ENCODE measurements around the gene RNF114. TPM values are rescaled to one million over a fixed set of nuclear protein-coding genes. Genes with fewer than 3 reads are reported as not detected.
"Not testable (repeated sequence)": the region's sequence is repeated elsewhere in the genome, so short reads cannot be mapped to it uniquely, and the experiment has no call there.

RNF114 gene
- total and polyA plus RNA-seq, 5 donors = 42.8 to 50.0 (median 46.2) TPM

DNA sequence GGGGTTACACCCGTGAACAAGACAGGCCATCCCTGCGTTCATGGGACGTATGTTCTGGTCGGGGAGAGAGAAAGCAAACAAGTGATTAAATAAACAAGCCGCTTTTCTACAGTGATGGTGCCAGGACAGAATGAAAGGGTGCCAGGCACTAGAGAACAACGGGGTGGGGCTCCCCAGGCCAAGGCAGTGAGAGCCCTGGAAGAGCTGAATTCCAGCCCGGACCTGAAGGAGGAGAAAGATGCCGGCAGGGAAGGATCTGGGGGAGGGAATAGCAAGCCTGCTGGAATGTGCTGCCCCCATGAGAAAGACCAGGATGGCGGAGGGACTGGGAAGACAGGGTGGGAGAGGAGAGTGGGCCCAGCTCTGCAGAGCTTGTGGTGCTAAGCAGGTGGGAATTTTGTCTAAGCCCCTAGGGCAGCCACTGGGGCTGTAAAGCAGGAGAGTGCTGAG, 54.1 kb downstream of the RNF114 start:
- DNase-seq (peak in 2 of 3 donors; percentile 59 to 74), ATAC-seq (peak; percentile 26 to 27)
- intact Hi-C loops (cut with DNase I) = no loop called here
- no peaks in the 10 kb centered on the region for H3K27me3 ChIP-seq (ENCODE audit: control insufficient read depth, insufficient read depth)
- peaks cover 6% of the 10 kb centered on the region for H3K4me1 ChIP-seq (ENCODE audit: control insufficient read depth, insufficient read depth, low read length)
- no peaks in the 10 kb centered on the region for H3K9me3 ChIP-seq (ENCODE audit: control insufficient read depth, low read length)
- 50% methylated on average over 9 of the region's 9 CpGs for WGBS
- peak overlapping the region; percentile 50 for H3K27ac ChIP-seq (ENCODE audit: low read length)
- H3K4me3 ChIP-seq (ENCODE audit: low read length) = no peak overlapping the region

DNA sequence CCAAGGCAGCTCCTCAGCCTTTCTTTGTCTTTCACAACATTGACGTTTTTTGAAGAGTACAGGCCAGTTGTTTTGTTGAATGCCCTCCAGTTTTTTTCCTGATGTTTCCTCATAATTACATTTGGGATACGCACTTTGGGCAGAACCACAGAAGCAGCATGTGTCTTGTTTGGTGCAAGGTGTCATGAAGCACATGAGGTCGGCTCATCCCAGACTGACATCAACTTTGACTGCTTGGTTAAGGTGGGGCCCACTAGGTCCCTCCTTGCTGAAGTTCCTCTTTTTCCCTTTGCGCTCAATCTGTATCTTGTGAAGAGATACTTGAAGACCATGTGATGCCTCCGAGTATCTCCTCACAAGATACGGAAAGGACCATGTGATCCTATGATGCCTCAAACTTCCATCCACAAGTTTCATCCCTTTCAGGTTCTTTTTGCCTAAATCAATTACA, 57.1 kb downstream of the RNF114 start:
- H3K27ac ChIP-seq (ENCODE audit: low read length) = peak overlapping the region; percentile 13
- intact Hi-C loops (cut with DNase I) = no loop called here
- H3K27me3 ChIP-seq (ENCODE audit: control insufficient read depth, insufficient read depth) = no peaks in the 10 kb centered on the region
- H3K4me3 ChIP-seq (ENCODE audit: low read length) = no peak overlapping the region
- H3K4me1 ChIP-seq (ENCODE audit: control insufficient read depth, insufficient read depth, low read length) = peaks cover 3% of the 10 kb centered on the region
- no peak for ATAC-seq
- no peak for DNase-seq
- WGBS = 76% methylated on average over 6 of the region's 6 CpGs
- no peaks in the 10 kb centered on the region for H3K9me3 ChIP-seq (ENCODE audit: control insufficient read depth, low read length)

GRCh38 chr20:49995586-49995985, 59.4 kb downstream of the RNF114 start:
- H3K9me3 ChIP-seq (ENCODE audit: control insufficient read depth, low read length) = no peaks in the 10 kb centered on the region
- H3K27me3 ChIP-seq (ENCODE audit: control insufficient read depth, insufficient read depth) = no peaks in the 10 kb centered on the region
- intact Hi-C loops (cut with DNase I) = no loop called here
- WGBS = 97% methylated on average over 3 of the region's 3 CpGs
- no peak overlapping the region for H3K27ac ChIP-seq (ENCODE audit: low read length)
- DNase-seq (no peak), ATAC-seq (no peak)
- H3K4me1 ChIP-seq (ENCODE audit: control insufficient read depth, insufficient read depth, low read length) = peaks cover 3% of the 10 kb centered on the region
- H3K4me3 ChIP-seq (ENCODE audit: low read length) = no peak overlapping the region

GRCh38 chr20:49998478-49999188, 62.4 kb downstream of the RNF114 start:
- DNase-seq; H3K27ac ChIP-seq (ENCODE audit: low read length); ATAC-seq; H3K27me3 ChIP-seq (ENCODE audit: control insufficient read depth, insufficient read depth); H3K4me1 ChIP-seq (ENCODE audit: control insufficient read depth, insufficient read depth, low read length); H3K4me3 ChIP-seq (ENCODE audit: low read length); intact Hi-C loops (cut with DNase I); H3K9me3 ChIP-seq (ENCODE audit: control insufficient read depth, low read length): not testable (repeated sequence)
- WGBS = 93% methylated on average over 15 of the region's 15 CpGs

GRCh38 chr20:49999329-49999728, 63.1 kb downstream of the RNF114 start:
- no peaks in the 10 kb centered on the region for H3K4me1 ChIP-seq (ENCODE audit: control insufficient read depth, insufficient read depth, low read length)
- H3K4me3 ChIP-seq (ENCODE audit: low read length) = no peak overlapping the region
- no peak overlapping the region for H3K27ac ChIP-seq (ENCODE audit: low read length)
- no peaks in the 10 kb centered on the region for H3K27me3 ChIP-seq (ENCODE audit: control insufficient read depth, insufficient read depth)
- no peak for DNase-seq
- H3K9me3 ChIP-seq (ENCODE audit: control insufficient read depth, low read length) = no peaks in the 10 kb centered on the region
- no peak for ATAC-seq
- intact Hi-C loops (cut with DNase I) = no loop called here
- WGBS = 72% methylated on average over 7 of the region's 7 CpGs

GRCh38 chr20:50000548-50001222, 64.5 kb downstream of the RNF114 start:
- H3K4me3 ChIP-seq (ENCODE audit: low read length); H3K4me1 ChIP-seq (ENCODE audit: control insufficient read depth, insufficient read depth, low read length); H3K27ac ChIP-seq (ENCODE audit: low read length); intact Hi-C loops (cut with DNase I); H3K9me3 ChIP-seq (ENCODE audit: control insufficient read depth, low read length); H3K27me3 ChIP-seq (ENCODE audit: control insufficient read depth, insufficient read depth); ATAC-seq: not testable (repeated sequence)
- DNase-seq = peak in 1 of 3 donors; percentile 11
- 69% methylated on average over 14 of the region's 14 CpGs for WGBS

- DNase-seq = peak in 1 of 3 donors; percentile 13
- Histone ChIP-seq H3K4me3 (ENCODE audit: low read length) (no peak overlapping the region), H3K4me1 (ENCODE audit: control insufficient read depth, insufficient read depth, low read length) (no peaks in the 10 kb centered on the region), H3K27ac (ENCODE audit: low read length) (no peak overlapping the region), H3K27me3 (ENCODE audit: control insufficient read depth, insufficient read depth) (no peaks in the 10 kb centered on the region), H3K9me3 (ENCODE audit: control insufficient read depth, low read length) (no peaks in the 10 kb centered on the region)
- intact Hi-C loops (cut with DNase I) = no loop called here
- ATAC-seq = no peak
- WGBS = 95% methylated on average over 9 of the region's 9 CpGs
Measured at GRCh38 chr20:50001784-50002311, 65.7 kb downstream of the RNF114 start.

GRCh38 chr20:50003253-50003656, 67.1 kb downstream of the RNF114 start:
- no peaks in the 10 kb centered on the region for H3K27me3 ChIP-seq (ENCODE audit: control insufficient read depth, insufficient read depth)
- DNase-seq = no peak
- no peaks in the 10 kb centered on the region for H3K4me1 ChIP-seq (ENCODE audit: control insufficient read depth, insufficient read depth, low read length)
- 51% methylated on average over 4 of the region's 4 CpGs for WGBS
- no peaks in the 10 kb centered on the region for H3K9me3 ChIP-seq (ENCODE audit: control insufficient read depth, low read length)
- no peak overlapping the region for H3K4me3 ChIP-seq (ENCODE audit: low read length)
- no peak overlapping the region for H3K27ac ChIP-seq (ENCODE audit: low read length)
- intact Hi-C loops (cut with DNase I) = no loop called here
- ATAC-seq = peak; percentile 72 to 91

Other genes with a start within 250 kb of the RNF114 start
- gene B4GALT5, start 222.5 kb upstream of the RNF114 start, total RNA-seq = 10 to 100 TPM; 22.6 to 33.6 (median 23.7) TPM
- 13.8 TPM for gene B4GALT5, start 222.5 kb upstream of the RNF114 start, polyA plus RNA-seq
- gene SLC9A8, start 123.6 kb upstream of the RNF114 start, total RNA-seq = 1 to 10 TPM; 6.9 to 7.3 (median 7.3) TPM
- gene SLC9A8, start 123.6 kb upstream of the RNF114 start, polyA plus RNA-seq = 6.0 TPM
- gene SPATA2, start 20.9 kb upstream of the RNF114 start, total RNA-seq = 1 to 10 TPM; 6.4 to 8.2 (median 7.1) TPM
- gene SPATA2, start 20.9 kb upstream of the RNF114 start, polyA plus RNA-seq = 5.5 TPM
- gene SNAI1, start 46.6 kb downstream of the RNF114 start, total RNA-seq = 1 to 10 TPM; 2.9 to 6.0 (median 3.4) TPM
- 8.4 TPM for gene SNAI1, start 46.6 kb downstream of the RNF114 start, polyA plus RNA-seq
- gene UBE2V1, start 176.8 kb downstream of the RNF114 start, total RNA-seq = 100 to 1,000 TPM in 1 of 4 donors, 10 to 100 TPM in 3; 86.8 to 120 (median 91.9) TPM
- gene UBE2V1, start 176.8 kb downstream of the RNF114 start, polyA plus RNA-seq = 86.0 TPM
- gene PEDS1, start 217.3 kb downstream of the RNF114 start, total RNA-seq = 10 to 100 TPM; 19.3 to 25.2 (median 21.6) TPM
- 26.8 TPM for gene PEDS1, start 217.3 kb downstream of the RNF114 start, polyA plus RNA-seq

Data from right cardiac atrium (tissue), 5 donors.